Measurements from ENCODE around the gene MRPL11.
A peak's percentile ranks its signal among the peaks of the same experiment; 100 is the strongest.
"Not testable (repeated sequence)": the region's sequence is repeated elsewhere in the genome, so short reads cannot be mapped to it uniquely, and the experiment has no call there.

MRPL11 gene

GRCh38 chr11:66466225-66467033, 27.8 kb upstream of the MRPL11 start, which contains the start of gene PELI3:
Gene PELI3 (plus strand): TSS chr11:66466905. CDS start chr11:66468129, 1,224 bp downstream.
- H3K27me3 ChIP-seq (ENCODE audit: insufficient read depth, low read length) = no peaks in the 10 kb centered on the region
- no peaks in the 10 kb centered on the region for H3K36me3 ChIP-seq (ENCODE audit: insufficient read depth, low read length)
- H3K27ac ChIP-seq (ENCODE audit: low read depth, low read length) = no peak within 1 kb of the TSS
- no peaks in the 10 kb centered on the region for H3K79me2 ChIP-seq (ENCODE audit: control insufficient read depth, insufficient read depth, low read length, unreplicated experiment)
- peak within 1 kb of the TSS; percentile 78 for H3K4me3 ChIP-seq (ENCODE audit: low read depth, low read length)
- H2AFZ ChIP-seq (ENCODE audit: low read length, unreplicated experiment) = peak within 1 kb of the TSS; percentile 78
- H3K4me1 ChIP-seq (ENCODE audit: control insufficient read depth, insufficient read depth, low read length, unreplicated experiment) = peaks cover 7% of the 10 kb centered on the region

GRCh38 chr11:66465373-66466224, 27.0 kb upstream of the MRPL11 start:
- Histone ChIP-seq H3K4me3 (ENCODE audit: low read depth, low read length) (peak overlapping the region; percentile 78; the same call in 1 of the 2 replicates), H3K27me3 (ENCODE audit: insufficient read depth, low read length) (no peaks in the 10 kb centered on the region), H2AFZ (ENCODE audit: low read length, unreplicated experiment) (no peak overlapping the region), H3K36me3 (ENCODE audit: insufficient read depth, low read length) (no peaks in the 10 kb centered on the region), H3K79me2 (ENCODE audit: control insufficient read depth, insufficient read depth, low read length, unreplicated experiment) (no peaks in the 10 kb centered on the region), H3K27ac (ENCODE audit: low read depth, low read length) (no peak overlapping the region), H3K4me1 (ENCODE audit: control insufficient read depth, insufficient read depth, low read length, unreplicated experiment) (peaks cover 7% of the 10 kb centered on the region)

GRCh38 chr11:66464916-66465315, 26.3 kb upstream of the MRPL11 start:
- H3K36me3 ChIP-seq (ENCODE audit: insufficient read depth, low read length) = no peaks in the 10 kb centered on the region
- no peak overlapping the region for H2AFZ ChIP-seq (ENCODE audit: low read length, unreplicated experiment)
- H3K27me3 ChIP-seq (ENCODE audit: insufficient read depth, low read length) = no peaks in the 10 kb centered on the region
- H3K27ac ChIP-seq (ENCODE audit: low read depth, low read length) = no peak overlapping the region
- no peaks in the 10 kb centered on the region for H3K79me2 ChIP-seq (ENCODE audit: control insufficient read depth, insufficient read depth, low read length, unreplicated experiment)
- no peak overlapping the region for H3K4me3 ChIP-seq (ENCODE audit: low read depth, low read length)
- H3K4me1 ChIP-seq (ENCODE audit: control insufficient read depth, insufficient read depth, low read length, unreplicated experiment) = peaks cover 7% of the 10 kb centered on the region

GRCh38 chr11:66464116-66464515, 25.5 kb upstream of the MRPL11 start:
- not testable (repeated sequence) for H2AFZ ChIP-seq (ENCODE audit: low read length, unreplicated experiment)

GRCh38 chr11:66462911-66463310, 24.3 kb upstream of the MRPL11 start:
- H3K79me2 ChIP-seq (ENCODE audit: control insufficient read depth, insufficient read depth, low read length, unreplicated experiment) = no peaks in the 10 kb centered on the region
- H3K27me3 ChIP-seq (ENCODE audit: insufficient read depth, low read length) = no peaks in the 10 kb centered on the region
- no peak overlapping the region for H2AFZ ChIP-seq (ENCODE audit: low read length, unreplicated experiment)
- no peak overlapping the region for H3K4me3 ChIP-seq (ENCODE audit: low read depth, low read length)
- H3K36me3 ChIP-seq (ENCODE audit: insufficient read depth, low read length) = no peaks in the 10 kb centered on the region
- peaks cover 8% of the 10 kb centered on the region for H3K4me1 ChIP-seq (ENCODE audit: control insufficient read depth, insufficient read depth, low read length, unreplicated experiment)
- no peak overlapping the region for H3K27ac ChIP-seq (ENCODE audit: low read depth, low read length)

More at GRCh38 chr11:66464116-66464515, 25.5 kb upstream of the MRPL11 start:
- not testable (repeated sequence) for H3K4me1 ChIP-seq (ENCODE audit: control insufficient read depth, insufficient read depth, low read length, unreplicated experiment); H3K79me2 ChIP-seq (ENCODE audit: control insufficient read depth, insufficient read depth, low read length, unreplicated experiment); H3K36me3 ChIP-seq (ENCODE audit: insufficient read depth, low read length); H3K27ac ChIP-seq (ENCODE audit: low read depth, low read length); H3K27me3 ChIP-seq (ENCODE audit: insufficient read depth, low read length); H3K4me3 ChIP-seq (ENCODE audit: low read depth, low read length)

GRCh38 chr11:66462010-66462409, 23.4 kb upstream of the MRPL11 start:
- Histone ChIP-seq H2AFZ (ENCODE audit: low read length, unreplicated experiment) (no peak overlapping the region), H3K79me2 (ENCODE audit: control insufficient read depth, insufficient read depth, low read length, unreplicated experiment) (no peaks in the 10 kb centered on the region), H3K27ac (ENCODE audit: low read depth, low read length) (no peak overlapping the region), H3K4me3 (ENCODE audit: low read depth, low read length) (no peak overlapping the region), H3K27me3 (ENCODE audit: insufficient read depth, low read length) (no peaks in the 10 kb centered on the region), H3K4me1 (ENCODE audit: control insufficient read depth, insufficient read depth, low read length, unreplicated experiment) (peaks cover 4% of the 10 kb centered on the region), H3K36me3 (ENCODE audit: insufficient read depth, low read length) (no peaks in the 10 kb centered on the region)

GRCh38 chr11:66459138-66459778, 20.6 kb upstream of the MRPL11 start:
- Histone ChIP-seq H3K79me2 (ENCODE audit: control insufficient read depth, insufficient read depth, low read length, unreplicated experiment) (no peaks in the 10 kb centered on the region), H3K36me3 (ENCODE audit: insufficient read depth, low read length) (no peaks in the 10 kb centered on the region), H3K4me3 (ENCODE audit: low read depth, low read length) (no peak overlapping the region), H3K27ac (ENCODE audit: low read depth, low read length) (no peak overlapping the region), H3K27me3 (ENCODE audit: insufficient read depth, low read length) (no peaks in the 10 kb centered on the region), H3K4me1 (ENCODE audit: control insufficient read depth, insufficient read depth, low read length, unreplicated experiment) (peaks cover 4% of the 10 kb centered on the region), H2AFZ (ENCODE audit: low read length, unreplicated experiment) (no peak overlapping the region)

- Histone ChIP-seq H3K4me1 (ENCODE audit: control insufficient read depth, insufficient read depth, low read length, unreplicated experiment) (peaks cover 4% of the 10 kb centered on the region), H3K36me3 (ENCODE audit: insufficient read depth, low read length) (no peaks in the 10 kb centered on the region), H3K27me3 (ENCODE audit: insufficient read depth, low read length) (peaks cover 4% of the 10 kb centered on the region; the same call in 1 of the 2 replicates), H3K4me3 (ENCODE audit: low read depth, low read length) (no peak overlapping the region), H3K79me2 (ENCODE audit: control insufficient read depth, insufficient read depth, low read length, unreplicated experiment) (no peaks in the 10 kb centered on the region), H2AFZ (ENCODE audit: low read length, unreplicated experiment) (no peak overlapping the region), H3K27ac (ENCODE audit: low read depth, low read length) (no peak overlapping the region)
Observed at GRCh38 chr11:66457826-66458225, 19.2 kb upstream of the MRPL11 start.

GRCh38 chr11:66454828-66455227, 16.2 kb upstream of the MRPL11 start:
- Histone ChIP-seq H3K36me3 (ENCODE audit: insufficient read depth, low read length) (no peaks in the 10 kb centered on the region), H3K27ac (ENCODE audit: low read depth, low read length) (no peak overlapping the region), H2AFZ (ENCODE audit: low read length, unreplicated experiment) (no peak overlapping the region), H3K4me3 (ENCODE audit: low read depth, low read length) (no peak overlapping the region), H3K79me2 (ENCODE audit: control insufficient read depth, insufficient read depth, low read length, unreplicated experiment) (no peaks in the 10 kb centered on the region), H3K27me3 (ENCODE audit: insufficient read depth, low read length) (peaks cover 26% of the 10 kb centered on the region; the same call in 1 of the 2 replicates), H3K4me1 (ENCODE audit: control insufficient read depth, insufficient read depth, low read length, unreplicated experiment) (peaks cover 4% of the 10 kb centered on the region)

- no peaks in the 10 kb centered on the region for H3K36me3 ChIP-seq (ENCODE audit: insufficient read depth, low read length)
- peaks cover 31% of the 10 kb centered on the region for H3K27me3 ChIP-seq (ENCODE audit: insufficient read depth, low read length)
- H2AFZ ChIP-seq (ENCODE audit: low read length, unreplicated experiment) = no peak overlapping the region
- no peaks in the 10 kb centered on the region for H3K79me2 ChIP-seq (ENCODE audit: control insufficient read depth, insufficient read depth, low read length, unreplicated experiment)
- peaks cover 4% of the 10 kb centered on the region for H3K4me1 ChIP-seq (ENCODE audit: control insufficient read depth, insufficient read depth, low read length, unreplicated experiment)
- H3K27ac ChIP-seq (ENCODE audit: low read depth, low read length) = no peak overlapping the region
- no peak overlapping the region for H3K4me3 ChIP-seq (ENCODE audit: low read depth, low read length)
Observed at GRCh38 chr11:66454247-66454646, 15.6 kb upstream of the MRPL11 start.
